ENCODE results near the gene FCSK. TPM values are rescaled to one million over a fixed set of nuclear protein-coding genes. Genes with fewer than 3 reads are reported as not detected.

FCSK gene
- total and polyA plus RNA-seq, 2 of the 8 experiments (the other 6 are each of a cell fraction or from before 2014, with no cell fraction given), result 4.6 to 5.1 TPM

GRCh38 chr16:70483426-70483825 is 29.0 kb downstream of the FCSK start:
- no peak overlapping the region for H3K4me3 ChIP-seq (ENCODE audit: extremely low read depth in 1 of 4, insufficient read depth in 2 of 4, low read depth in 3 of 4, low read length in 4 of 4)
- H2BK15ac ChIP-seq (ENCODE audit: low read length), result no peak overlapping the region
- peak overlapping the region; percentile 0; the same call in 1 of the 2 replicates for H4K8ac ChIP-seq (ENCODE audit: extremely low read depth, insufficient read depth, low read length)
- H3K36me3 ChIP-seq (ENCODE audit: control insufficient read depth in 2 of 4, insufficient read depth in 4 of 4, low read length in 3 of 4), result peaks cover 3 to 28% (median 10%) of the 10 kb centered on the region in 4 experiments; a peak in 5 of 8 replicates
- no peaks in the 10 kb centered on the region for H3K79me2 ChIP-seq (ENCODE audit: control insufficient read depth in 1 of 2, insufficient read depth in 2 of 2, low read length in 2 of 2)
- H3K9me3 ChIP-seq (ENCODE audit: insufficient read depth in 2 of 2, low read depth in 1 of 2, low read length in 1 of 2), result no peaks in the 10 kb centered on the region
- no peak overlapping the region for H2BK5ac ChIP-seq (ENCODE audit: low read depth, low read length)
- H3K23me2 ChIP-seq (ENCODE audit: low read depth, low read length), result peaks cover 2% of the 10 kb centered on the region; the same call in 1 of the 2 replicates
- TF ChIP-seq FOSL1 (IDR thresholded peaks at IDR 0.05; ENCODE audit: insufficient read depth, low read depth, low read length), result no peak
- TF ChIP-seq SIX5 (IDR thresholded peaks at IDR 0.05; ENCODE audit: low read depth, low read length), result no peak
- no peak for TF ChIP-seq NANOG (IDR thresholded peaks at IDR 0.05; ENCODE audit: insufficient read depth, low read depth, low read length, poor library complexity, severe bottlenecking)
- WGBS, 2 experiments (ENCODE audit: extremely low coverage in 1 of 2, insufficient coverage in 1 of 2, insufficient read length in 1 of 2, insufficient replicate concordance in 2 of 2, low coverage in 1 of 2, low lambda C conversion rate in 2 of 2, missing lambda C conversion rate in 1 of 2), result 81% methylated on average over 5 of the region's 5 CpGs; no CpG with 5 or more reads in 1 of the 2 experiments
- ChIA-PET POLR2A (ENCODE audit: partially characterized antibody) (interaction anchor here (0.7 to 2.2 kb wide), 6 partner anchors 9 to 109 kb away, joined by 3 to 8 read pairs (median 5); no protein-coding TSS in a partner anchor), CTCF (ENCODE audit: partially characterized antibody) (interaction anchor here (1.2 to 3.2 kb wide), 4 partner anchors 13 to 103 kb away, joined by 3 to 17 read pairs (median 4); no protein-coding TSS in a partner anchor)
- H3K18ac ChIP-seq (ENCODE audit: extremely low read depth, low read length), result no peak overlapping the region
- H3K23ac ChIP-seq (ENCODE audit: insufficient read length), result no peak overlapping the region
- no peak overlapping the region for H2BK20ac ChIP-seq (ENCODE audit: low read length)
- H3K9ac ChIP-seq (replicated peaks in 1 of 4; ENCODE audit: extremely low read depth in 1 of 4, low read depth in 3 of 4, low read length in 3 of 4), result no peak overlapping the region
- no peak overlapping the region for H4K5ac ChIP-seq (ENCODE audit: insufficient read length, low read depth, low read length)
- no peaks in the 10 kb centered on the region for H3K79me1 ChIP-seq (ENCODE audit: low read depth, low read length)
- no peak overlapping the region for H2AFZ ChIP-seq (ENCODE audit: low read length)
- no peaks in the 10 kb centered on the region for H3K27me3 ChIP-seq (replicated peaks in 1 of 4; ENCODE audit: control insufficient read depth in 3 of 4, extremely low read depth in 1 of 4, insufficient read depth in 3 of 4, low read length in 3 of 4)
- H2AK5ac ChIP-seq (ENCODE audit: low read depth, low read length), result no peak overlapping the region
- H3K56ac ChIP-seq (replicated peaks; ENCODE audit: insufficient read length, low read depth, low read length), result no peak overlapping the region
- no peak overlapping the region for H2BK120ac ChIP-seq (replicated peaks; ENCODE audit: low read depth, low read length)
- peaks cover 0 to 2% of the 10 kb centered on the region in 2 experiments for H4K20me1 ChIP-seq (replicated peaks in 1 of 2; ENCODE audit: control insufficient read depth in 1 of 2, insufficient read depth in 2 of 2, low read length in 2 of 2)
- no peak overlapping the region for H3K27ac ChIP-seq (ENCODE audit: low read depth, low read length)
- no peak for FAIRE-seq
- no peak overlapping the region for H3K4me2 ChIP-seq (ENCODE audit: insufficient read depth in 1 of 2, low read depth in 2 of 2, low read length in 2 of 2)
- H2BK12ac ChIP-seq (ENCODE audit: low read depth, low read length), result no peak overlapping the region
- no peak overlapping the region for H4K91ac ChIP-seq (replicated peaks; ENCODE audit: insufficient read length, low read length)
- no peak overlapping the region for H3K4ac ChIP-seq (replicated peaks; ENCODE audit: insufficient read length, low read depth, low read length)
- H3K14ac ChIP-seq (ENCODE audit: insufficient read length), result no peak overlapping the region
- no peak for DNase-seq (ENCODE audit: low read depth in 1 of 2, low spot score in 2 of 2)
- peaks cover 0 to 4% (median under 1%) of the 10 kb centered on the region in 4 experiments; a peak in 2 of 7 replicates for H3K4me1 ChIP-seq (replicated peaks in 1 of 4; ENCODE audit: control insufficient read depth in 3 of 4, insufficient read depth in 4 of 4, low read length in 3 of 4)
